HEK293 (cell line): ENCODE measurements around the gene GPR179.

Experiments used
- CTCF ChIA-PET: fragments of 350-600 bp; formaldehyde crosslinking; extraction: SDS; loops from one replicate; lab custom pipeline; 2021; ENCODE audit warnings: antibody characterized with exemption; lab: Yijun Ruan, JAX
- POLR2A ChIA-PET: fragments of 300-600 bp; formaldehyde crosslinking; extraction: SDS; loops from one replicate; lab custom pipeline; 2020; ENCODE audit warnings: antibody characterized with exemption, inconsistent platforms; lab: Yijun Ruan, JAX
- H3K27ac ChIP-seq: fragments of 200-500 bp; sonication (Bioruptor generic); 2 replicates; pipeline ENCODE4 v1.5.1; 2014; ENCODE audit warnings: low read depth, low read length, control low read depth, inconsistent platforms; ENCODE audit errors: extremely low read depth
- H3K36me3 ChIP-seq, 2 experiments: fragments of 200-500 bp in 1 of 2; sonication (Bioruptor generic) in 1 of 2; 1 replicate in 1 of 2; 2 replicates in 1 of 2; pipeline ENCODE4 v1.5.1; 2014 to 2017; ENCODE audit warnings: inconsistent platforms in 2 of 2, low read length in 2 of 2; ENCODE audit not compliant: control insufficient read depth in 2 of 2, insufficient read depth in 1 of 2
- H3K4me1 ChIP-seq: fragments of 200-500 bp; sonication (Bioruptor generic); 2 replicates; pipeline ENCODE4 v1.5.1; 2014; ENCODE audit warnings: mild to moderate bottlenecking, low read length, inconsistent platforms; ENCODE audit not compliant: control insufficient read depth, insufficient read depth
- H3K4me3 ChIP-seq: 2 replicates; pipeline ENCODE4 v1.5.1; 2011; ENCODE audit warnings: low read depth, mild to moderate bottlenecking, control low read depth, low read length, moderate library complexity
- H3K9me3 ChIP-seq: fragments of 200-500 bp; sonication (Bioruptor generic); 2 replicates; pipeline ENCODE4 v1.5.1; 2014; ENCODE audit warnings: low read depth, low read length, inconsistent platforms; ENCODE audit not compliant: control insufficient read depth, insufficient read depth
- HOXC10 ChIP-seq: sonication (generic); formaldehyde crosslinking; IDR thresholded peaks from 2 replicates; pipeline ENCODE4 v1.8.1; 2023; ENCODE audit warnings: mild to moderate bottlenecking, missing genetic modification reagents
- KLF1 ChIP-seq: fragments of 450-650 bp; formaldehyde crosslinking; IDR thresholded peaks from 2 replicates; pipeline ENCODE4 v1.5.1; 2016; ENCODE audit warnings: missing biosample characterization, missing genetic modification characterization
- OSR2 ChIP-seq: fragments of 450-650 bp; formaldehyde crosslinking; IDR thresholded peaks from 2 replicates; pipeline ENCODE4 v1.5.1; 2016; ENCODE audit warnings: missing biosample characterization, missing genetic modification characterization
- SCRT1 ChIP-seq: fragments of 450-650 bp; formaldehyde crosslinking; IDR thresholded peaks from 2 replicates; pipeline ENCODE4 v1.5.1; 2016; ENCODE audit warnings: missing biosample characterization, missing genetic modification characterization, borderline replicate concordance
- SETDB1 ChIP-seq: IDR thresholded peaks from one replicate; pipeline ENCODE4 v1.6.1; 2017; ENCODE audit warnings: mild to moderate bottlenecking, low read length, moderate library complexity, mixed read lengths; ENCODE audit not compliant: insufficient read length
- ZFP3 ChIP-seq: fragments of 450-650 bp; formaldehyde crosslinking; IDR thresholded peaks from 2 replicates; pipeline ENCODE4 v1.5.1; 2016; ENCODE audit warnings: low read depth, missing biosample characterization, missing genetic modification characterization
- ZFP69B ChIP-seq: fragments of 450-650 bp; formaldehyde crosslinking; IDR thresholded peaks from 2 replicates; pipeline ENCODE4 v1.5.1; 2016; ENCODE audit warnings: missing biosample characterization, missing genetic modification characterization
- ZNF114 ChIP-seq: fragments of 450-650 bp; formaldehyde crosslinking; IDR thresholded peaks from 2 replicates; pipeline ENCODE4 v1.5.0; 2017; ENCODE audit warnings: missing biosample characterization, missing genetic modification characterization
- ZNF2 ChIP-seq: fragments of 450-650 bp; formaldehyde crosslinking; IDR thresholded peaks from 2 replicates; pipeline ENCODE4 v1.5.1; 2016; ENCODE audit warnings: missing biosample characterization, missing genetic modification characterization
- ZNF223 ChIP-seq: fragments of 450-650 bp; formaldehyde crosslinking; IDR thresholded peaks from 2 replicates; pipeline ENCODE4 v1.5.1; 2016; ENCODE audit warnings: missing biosample characterization, missing genetic modification characterization
- ZNF23 ChIP-seq: fragments of 450-650 bp; formaldehyde crosslinking; IDR thresholded peaks from 2 replicates; pipeline ENCODE4 v1.5.1; 2016; ENCODE audit warnings: missing biosample characterization, missing genetic modification characterization, borderline replicate concordance
- ZNF335 ChIP-seq: fragments of 450-650 bp; formaldehyde crosslinking; conservative IDR thresholded peaks from 2 replicates; pipeline ENCODE4 v1.5.1; 2016; ENCODE audit warnings: missing biosample characterization, missing genetic modification characterization
- ZNF366 ChIP-seq: fragments of 450-650 bp; formaldehyde crosslinking; conservative IDR thresholded peaks from 2 replicates; pipeline ENCODE4 v1.5.1; 2016; ENCODE audit warnings: missing biosample characterization, missing genetic modification characterization
- ZNF433 ChIP-seq: fragments of 450-650 bp; formaldehyde crosslinking; IDR thresholded peaks from 2 replicates; pipeline ENCODE4 v1.5.1; 2016; ENCODE audit warnings: missing biosample characterization, missing genetic modification characterization, low read depth
- ZNF510 ChIP-seq: fragments of 450-650 bp; formaldehyde crosslinking; IDR thresholded peaks from 2 replicates; pipeline ENCODE4 v1.5.1; 2018; ENCODE audit warnings: mild to moderate bottlenecking, missing genetic modification characterization, missing biosample characterization; ENCODE audit not compliant: insufficient replicate concordance
- ZNF530 ChIP-seq: fragments of 450-650 bp; formaldehyde crosslinking; IDR thresholded peaks from 2 replicates; pipeline ENCODE4 v1.5.1; 2016; ENCODE audit warnings: low read depth, missing biosample characterization, missing genetic modification characterization
- ZNF549 ChIP-seq: fragments of 450-650 bp; IDR thresholded peaks from 2 replicates; pipeline ENCODE4 v1.5.1; 2018; ENCODE audit warnings: missing biosample characterization, missing genetic modification characterization, mild to moderate bottlenecking, inconsistent platforms, moderate library complexity
- ZNF610 ChIP-seq: fragments of 450-650 bp; formaldehyde crosslinking; IDR thresholded peaks from 2 replicates; pipeline ENCODE4 v1.5.1; 2016; ENCODE audit warnings: missing biosample characterization, missing genetic modification characterization, borderline replicate concordance
- ZNF626 ChIP-seq: fragments of 450-650 bp; sonication (Bioruptor Pico); formaldehyde crosslinking; IDR thresholded peaks from 2 replicates; pipeline ENCODE4 v1.5.1; 2018; ENCODE audit warnings: missing biosample characterization, missing genetic modification characterization, inconsistent platforms
- ZNF629 ChIP-seq: fragments of 450-650 bp; formaldehyde crosslinking; IDR thresholded peaks from 2 replicates; pipeline ENCODE4 v1.5.1; 2017; ENCODE audit warnings: missing biosample characterization, missing genetic modification characterization
- ZNF654 ChIP-seq: fragments of 450-650 bp; formaldehyde crosslinking; IDR thresholded peaks from 2 replicates; pipeline ENCODE4 v1.5.1; 2016; ENCODE audit warnings: low read depth, missing biosample characterization, missing genetic modification characterization
- ZNF768 ChIP-seq: fragments of 450-650 bp; formaldehyde crosslinking; IDR thresholded peaks from 2 replicates; pipeline ENCODE4 v1.5.1; 2018; ENCODE audit warnings: missing biosample characterization, mild to moderate bottlenecking, missing genetic modification characterization
- ZNF791 ChIP-seq: fragments of 450-650 bp; formaldehyde crosslinking; IDR thresholded peaks from 2 replicates; pipeline ENCODE4 v1.5.1; 2016; ENCODE audit warnings: missing biosample characterization, missing genetic modification characterization
- ZNF837 ChIP-seq: fragments of 450-650 bp; formaldehyde crosslinking; IDR thresholded peaks from 2 replicates; pipeline ENCODE4 v1.5.1; 2016; ENCODE audit warnings: missing biosample characterization, missing genetic modification characterization
- TF ChIP-seq, protein P1 (sequence below): fragments of 450-650 bp; formaldehyde crosslinking; IDR thresholded peaks from 2 replicates; pipeline ENCODE4 v1.5.1; 2016; ENCODE audit warnings: missing biosample characterization, missing genetic modification characterization
- TF ChIP-seq, protein P2 (sequence below): fragments of 450-650 bp; formaldehyde crosslinking; IDR thresholded peaks from 2 replicates; pipeline ENCODE4 v1.5.1; 2016; ENCODE audit warnings: missing biosample characterization, missing genetic modification characterization, low read depth
- TF ChIP-seq, protein P3 (sequence below): fragments of 450-650 bp; formaldehyde crosslinking; IDR thresholded peaks from 2 replicates; pipeline ENCODE4 v1.5.1; 2016; ENCODE audit warnings: missing biosample characterization, missing genetic modification characterization
- TF ChIP-seq, protein P4 (sequence below): fragments of 450-650 bp; formaldehyde crosslinking; IDR thresholded peaks from 2 replicates; pipeline ENCODE4 v1.5.1; 2016; ENCODE audit warnings: missing biosample characterization, missing genetic modification characterization
- TF ChIP-seq, protein P5 (sequence below): IDR thresholded peaks from 2 replicates; pipeline ENCODE4 v1.6.1; 2011; ENCODE audit warnings: mild to moderate bottlenecking, low read depth, low read length, borderline replicate concordance
- TF ChIP-seq, protein P6 (sequence below): fragments of 450-650 bp; formaldehyde crosslinking; IDR thresholded peaks from 2 replicates; pipeline ENCODE4 v1.5.1; 2016; ENCODE audit warnings: missing biosample characterization, missing genetic modification characterization

The GPR179 gene

DNA sequence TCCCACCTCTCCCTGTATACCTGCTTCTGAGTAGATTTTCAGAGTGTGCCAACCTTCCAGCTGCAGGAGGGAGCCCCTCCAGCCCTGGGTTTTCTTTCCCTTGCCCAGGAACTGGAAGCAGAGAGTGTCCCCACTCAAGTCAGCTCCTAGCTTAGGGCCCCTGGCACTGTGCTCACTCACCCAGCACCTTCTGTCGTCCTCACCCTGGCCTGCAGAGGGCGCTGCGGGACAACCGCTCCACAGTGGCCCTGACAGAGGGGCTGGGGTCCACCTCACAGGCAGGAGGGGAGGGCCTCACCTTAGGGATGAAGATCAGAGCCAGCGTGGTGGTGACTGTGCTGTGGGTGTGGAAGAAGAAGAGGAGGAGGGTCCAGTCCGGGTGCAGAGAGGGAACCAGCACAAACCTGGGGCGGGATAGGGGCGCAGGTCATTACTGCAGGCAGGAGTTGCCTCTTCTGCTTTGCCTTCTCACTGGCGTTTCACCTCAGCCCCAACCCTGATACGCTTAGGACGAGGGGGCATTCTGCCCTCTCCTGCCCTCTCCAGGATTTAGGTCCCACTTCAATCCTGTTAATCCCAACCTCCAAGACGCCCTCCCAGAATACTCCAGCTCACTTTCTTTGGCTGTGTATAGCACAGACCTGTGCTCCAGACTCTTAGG is 10.0 kb downstream of the GPR179 start:
- CTCF ChIA-PET: interaction anchor here (0.5 to 12.3 kb wide), 37 partner anchors 8 to 1731 kb away, joined by 3 to 186 read pairs (median 5); partner anchors contain the start of genes GPR179 and SOCS7
- H3K4me1 ChIP-seq: no peaks in the 10 kb centered on the region
- no peak overlapping the region for H3K4me3 ChIP-seq
- no peaks in the 10 kb centered on the region for H3K9me3 ChIP-seq
- H3K36me3 ChIP-seq: no peaks in the 10 kb centered on the region
- POLR2A ChIA-PET: interaction anchor here (1.0 to 1.1 kb wide), 3 partner anchors 9 to 81 kb away, joined by 3 to 8 read pairs (median 3); no protein-coding TSS in a partner anchor
- H3K27ac ChIP-seq: no peak overlapping the region
- TF ChIP-seq, protein P1, sequence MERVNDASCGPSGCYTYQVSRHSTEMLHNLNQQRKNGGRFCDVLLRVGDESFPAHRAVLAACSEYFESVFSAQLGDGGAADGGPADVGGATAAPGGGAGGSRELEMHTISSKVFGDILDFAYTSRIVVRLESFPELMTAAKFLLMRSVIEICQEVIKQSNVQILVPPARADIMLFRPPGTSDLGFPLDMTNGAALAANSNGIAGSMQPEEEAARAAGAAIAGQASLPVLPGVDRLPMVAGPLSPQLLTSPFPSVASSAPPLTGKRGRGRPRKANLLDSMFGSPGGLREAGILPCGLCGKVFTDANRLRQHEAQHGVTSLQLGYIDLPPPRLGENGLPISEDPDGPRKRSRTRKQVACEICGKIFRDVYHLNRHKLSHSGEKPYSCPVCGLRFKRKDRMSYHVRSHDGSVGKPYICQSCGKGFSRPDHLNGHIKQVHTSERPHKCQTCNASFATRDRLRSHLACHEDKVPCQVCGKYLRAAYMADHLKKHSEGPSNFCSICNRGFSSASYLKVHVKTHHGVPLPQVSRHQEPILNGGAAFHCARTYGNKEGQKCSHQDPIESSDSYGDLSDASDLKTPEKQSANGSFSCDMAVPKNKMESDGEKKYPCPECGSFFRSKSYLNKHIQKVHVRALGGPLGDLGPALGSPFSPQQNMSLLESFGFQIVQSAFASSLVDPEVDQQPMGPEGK (tag by site-specific recombination): peak; percentile 45; the same call in 1 of the 2 replicates
- no peak for TF ChIP-seq ZNF629 (tag by site-specific recombination)
- TF ChIP-seq ZNF2: peak; percentile 100
- peak; percentile 93 for TF ChIP-seq ZFP69B (tag by site-specific recombination)
- no peak for TF ChIP-seq ZNF610 (tag by site-specific recombination)
- TF ChIP-seq ZNF114 (tag by site-specific recombination): no peak
- TF ChIP-seq, protein P2, sequence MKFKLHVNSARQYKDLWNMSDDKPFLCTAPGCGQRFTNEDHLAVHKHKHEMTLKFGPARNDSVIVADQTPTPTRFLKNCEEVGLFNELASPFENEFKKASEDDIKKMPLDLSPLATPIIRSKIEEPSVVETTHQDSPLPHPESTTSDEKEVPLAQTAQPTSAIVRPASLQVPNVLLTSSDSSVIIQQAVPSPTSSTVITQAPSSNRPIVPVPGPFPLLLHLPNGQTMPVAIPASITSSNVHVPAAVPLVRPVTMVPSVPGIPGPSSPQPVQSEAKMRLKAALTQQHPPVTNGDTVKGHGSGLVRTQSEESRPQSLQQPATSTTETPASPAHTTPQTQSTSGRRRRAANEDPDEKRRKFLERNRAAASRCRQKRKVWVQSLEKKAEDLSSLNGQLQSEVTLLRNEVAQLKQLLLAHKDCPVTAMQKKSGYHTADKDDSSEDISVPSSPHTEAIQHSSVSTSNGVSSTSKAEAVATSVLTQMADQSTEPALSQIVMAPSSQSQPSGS (tag by site-specific recombination): no peak
- no peak for TF ChIP-seq ZNF223 (tag by site-specific recombination)
- TF ChIP-seq ZFP3 (tag by site-specific recombination): no peak
- no peak for TF ChIP-seq ZNF510 (tag by site-specific recombination)
- TF ChIP-seq, protein P3, sequence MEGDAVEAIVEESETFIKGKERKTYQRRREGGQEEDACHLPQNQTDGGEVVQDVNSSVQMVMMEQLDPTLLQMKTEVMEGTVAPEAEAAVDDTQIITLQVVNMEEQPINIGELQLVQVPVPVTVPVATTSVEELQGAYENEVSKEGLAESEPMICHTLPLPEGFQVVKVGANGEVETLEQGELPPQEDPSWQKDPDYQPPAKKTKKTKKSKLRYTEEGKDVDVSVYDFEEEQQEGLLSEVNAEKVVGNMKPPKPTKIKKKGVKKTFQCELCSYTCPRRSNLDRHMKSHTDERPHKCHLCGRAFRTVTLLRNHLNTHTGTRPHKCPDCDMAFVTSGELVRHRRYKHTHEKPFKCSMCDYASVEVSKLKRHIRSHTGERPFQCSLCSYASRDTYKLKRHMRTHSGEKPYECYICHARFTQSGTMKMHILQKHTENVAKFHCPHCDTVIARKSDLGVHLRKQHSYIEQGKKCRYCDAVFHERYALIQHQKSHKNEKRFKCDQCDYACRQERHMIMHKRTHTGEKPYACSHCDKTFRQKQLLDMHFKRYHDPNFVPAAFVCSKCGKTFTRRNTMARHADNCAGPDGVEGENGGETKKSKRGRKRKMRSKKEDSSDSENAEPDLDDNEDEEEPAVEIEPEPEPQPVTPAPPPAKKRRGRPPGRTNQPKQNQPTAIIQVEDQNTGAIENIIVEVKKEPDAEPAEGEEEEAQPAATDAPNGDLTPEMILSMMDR (tag by site-specific recombination): peak; percentile 83
- no peak for TF ChIP-seq ZNF549
- TF ChIP-seq HOXC10 (CRISPR knock-in tag): 0 out of 2 replicates have a peak, but pooled peaks have one; percentile 35
- TF ChIP-seq, protein P4, sequence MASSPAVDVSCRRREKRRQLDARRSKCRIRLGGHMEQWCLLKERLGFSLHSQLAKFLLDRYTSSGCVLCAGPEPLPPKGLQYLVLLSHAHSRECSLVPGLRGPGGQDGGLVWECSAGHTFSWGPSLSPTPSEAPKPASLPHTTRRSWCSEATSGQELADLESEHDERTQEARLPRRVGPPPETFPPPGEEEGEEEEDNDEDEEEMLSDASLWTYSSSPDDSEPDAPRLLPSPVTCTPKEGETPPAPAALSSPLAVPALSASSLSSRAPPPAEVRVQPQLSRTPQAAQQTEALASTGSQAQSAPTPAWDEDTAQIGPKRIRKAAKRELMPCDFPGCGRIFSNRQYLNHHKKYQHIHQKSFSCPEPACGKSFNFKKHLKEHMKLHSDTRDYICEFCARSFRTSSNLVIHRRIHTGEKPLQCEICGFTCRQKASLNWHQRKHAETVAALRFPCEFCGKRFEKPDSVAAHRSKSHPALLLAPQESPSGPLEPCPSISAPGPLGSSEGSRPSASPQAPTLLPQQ: peak; percentile 84
- TF ChIP-seq ZNF791 (tag by site-specific recombination): no peak
- no peak for TF ChIP-seq ZNF433
- no peak for TF ChIP-seq ZNF626 (tag by site-specific recombination)
- no peak for TF ChIP-seq KLF1 (tag by site-specific recombination)
- no peak for TF ChIP-seq ZNF768 (tag by site-specific recombination)
- peak; percentile 54 for TF ChIP-seq ZNF654 (tag by site-specific recombination)
- TF ChIP-seq, protein P5, sequence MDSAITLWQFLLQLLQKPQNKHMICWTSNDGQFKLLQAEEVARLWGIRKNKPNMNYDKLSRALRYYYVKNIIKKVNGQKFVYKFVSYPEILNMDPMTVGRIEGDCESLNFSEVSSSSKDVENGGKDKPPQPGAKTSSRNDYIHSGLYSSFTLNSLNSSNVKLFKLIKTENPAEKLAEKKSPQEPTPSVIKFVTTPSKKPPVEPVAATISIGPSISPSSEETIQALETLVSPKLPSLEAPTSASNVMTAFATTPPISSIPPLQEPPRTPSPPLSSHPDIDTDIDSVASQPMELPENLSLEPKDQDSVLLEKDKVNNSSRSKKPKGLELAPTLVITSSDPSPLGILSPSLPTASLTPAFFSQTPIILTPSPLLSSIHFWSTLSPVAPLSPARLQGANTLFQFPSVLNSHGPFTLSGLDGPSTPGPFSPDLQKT: no peak
- TF ChIP-seq, protein P6, sequence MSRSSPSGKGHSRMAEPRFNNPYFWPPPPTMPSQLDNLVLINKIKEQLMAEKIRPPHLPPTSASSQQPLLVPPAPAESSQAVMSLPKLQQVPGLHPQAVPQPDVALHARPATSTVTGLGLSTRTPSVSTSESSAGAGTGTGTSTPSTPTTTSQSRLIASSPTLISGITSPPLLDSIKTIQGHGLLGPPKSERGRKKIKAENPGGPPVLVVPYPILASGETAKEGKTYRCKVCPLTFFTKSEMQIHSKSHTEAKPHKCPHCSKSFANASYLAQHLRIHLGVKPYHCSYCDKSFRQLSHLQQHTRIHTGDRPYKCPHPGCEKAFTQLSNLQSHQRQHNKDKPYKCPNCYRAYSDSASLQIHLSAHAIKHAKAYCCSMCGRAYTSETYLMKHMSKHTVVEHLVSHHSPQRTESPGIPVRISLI (tag by site-specific recombination): no peak
- TF ChIP-seq ZNF335: no peak
- no peak for TF ChIP-seq ZNF837
- TF ChIP-seq ZNF366 (tag by site-specific recombination): no peak
- TF ChIP-seq SETDB1: no peak
- no peak for TF ChIP-seq OSR2 (tag by site-specific recombination)
- TF ChIP-seq ZNF530 (tag by site-specific recombination): no peak
- TF ChIP-seq SCRT1 (tag by site-specific recombination): no peak
- TF ChIP-seq ZNF23 (tag by site-specific recombination): no peak
